ENCODE measurements around the gene CNTF.

Gene CNTF

DNA sequence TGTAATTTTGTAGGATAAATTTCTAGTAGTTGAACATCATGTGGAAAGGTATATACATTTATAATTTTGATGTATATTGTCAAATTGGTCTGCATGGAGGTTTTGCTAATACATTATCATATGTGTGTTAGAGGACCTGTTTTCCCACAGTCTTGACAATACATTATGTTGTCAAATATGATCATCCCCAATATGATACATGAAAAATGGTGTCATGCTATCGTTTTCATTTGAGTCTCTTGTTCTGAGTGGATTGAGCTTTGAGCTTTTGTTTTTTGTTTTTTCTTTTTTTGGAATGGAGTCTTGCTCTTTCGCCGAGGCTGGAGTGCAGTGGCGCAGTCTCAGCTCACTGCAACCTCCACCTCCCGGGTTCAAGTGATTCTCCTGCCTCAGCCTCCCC, 14.1 kb upstream of the CNTF start:
- DNase-seq: no peak

DNA sequence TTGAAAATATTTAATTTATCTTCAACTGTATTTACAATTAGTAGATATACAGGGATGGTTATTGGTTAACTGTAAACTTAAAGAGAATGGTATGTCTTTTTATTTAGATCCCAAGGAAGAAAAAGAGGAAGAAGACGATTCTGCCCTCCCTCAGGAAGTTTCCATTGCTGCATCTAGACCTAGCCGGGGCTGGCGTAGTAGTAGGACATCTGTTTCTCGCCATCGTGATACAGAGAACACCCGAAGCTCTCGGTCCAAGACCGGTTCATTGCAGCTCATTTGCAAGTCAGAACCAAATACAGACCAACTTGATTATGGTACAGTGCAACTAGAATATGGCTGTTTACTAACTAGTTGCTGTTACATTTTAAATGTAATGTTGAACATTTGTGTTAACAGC, 12.7 kb upstream of the CNTF start:
- no peak for DNase-seq

DNA sequence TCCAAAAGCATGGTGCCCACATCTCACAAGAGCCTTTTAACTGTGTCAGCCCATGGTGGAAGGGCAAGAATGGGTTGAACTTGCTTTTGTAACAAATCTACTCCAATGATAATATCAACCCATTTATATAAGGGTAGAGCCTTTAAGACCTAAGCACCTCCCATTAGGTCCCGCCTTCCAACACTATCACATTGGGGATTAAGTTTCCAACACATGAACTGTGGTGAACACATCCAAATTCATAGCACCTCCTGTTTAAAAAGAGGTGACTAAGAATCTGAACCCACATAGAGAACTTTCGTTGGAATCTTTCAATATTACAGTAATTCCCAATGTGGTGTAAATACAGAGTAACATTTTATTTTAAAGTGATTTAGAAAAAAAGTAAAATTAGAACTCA, 9.2 kb upstream of the CNTF start:
- DNase-seq: no peak

DNA sequence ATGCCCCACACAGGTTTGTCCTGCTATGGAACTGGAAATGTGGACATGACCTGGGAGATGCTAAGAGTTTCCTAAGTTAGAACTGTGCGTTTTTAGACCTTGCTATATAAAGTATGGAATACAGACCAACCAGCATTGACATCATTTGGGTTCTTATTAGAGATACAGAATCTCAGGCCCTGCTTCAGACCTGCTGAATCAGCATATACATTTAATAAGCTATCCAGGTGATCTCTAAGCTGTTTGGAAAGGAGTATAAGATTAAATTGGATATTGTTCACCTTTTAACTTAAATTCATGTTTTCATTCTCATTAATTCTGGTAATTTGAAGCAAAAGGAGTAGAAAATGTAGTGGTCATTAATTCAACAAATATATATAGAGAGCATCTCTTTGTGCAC, 6.9 kb upstream of the CNTF start:
- no peak for DNase-seq

DNA sequence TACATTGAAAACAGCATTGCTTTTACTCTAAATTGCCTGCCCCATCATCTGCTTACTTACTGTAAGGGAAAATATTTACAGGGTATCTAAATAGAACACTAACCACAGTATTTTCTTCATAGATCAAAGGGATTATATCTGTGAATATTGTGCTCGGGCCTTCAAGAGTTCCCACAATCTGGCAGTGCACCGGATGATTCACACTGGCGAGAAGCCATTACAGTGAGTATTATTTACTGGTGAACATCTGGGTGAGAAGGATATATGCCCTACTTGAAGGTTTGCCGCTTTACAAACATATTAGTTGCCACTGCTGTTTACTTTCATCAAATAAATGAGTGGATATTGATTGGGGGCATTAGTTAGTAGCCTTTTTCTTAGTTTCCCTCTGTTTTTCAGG, 5.9 kb upstream of the CNTF start:
- DNase-seq: no peak

DNA sequence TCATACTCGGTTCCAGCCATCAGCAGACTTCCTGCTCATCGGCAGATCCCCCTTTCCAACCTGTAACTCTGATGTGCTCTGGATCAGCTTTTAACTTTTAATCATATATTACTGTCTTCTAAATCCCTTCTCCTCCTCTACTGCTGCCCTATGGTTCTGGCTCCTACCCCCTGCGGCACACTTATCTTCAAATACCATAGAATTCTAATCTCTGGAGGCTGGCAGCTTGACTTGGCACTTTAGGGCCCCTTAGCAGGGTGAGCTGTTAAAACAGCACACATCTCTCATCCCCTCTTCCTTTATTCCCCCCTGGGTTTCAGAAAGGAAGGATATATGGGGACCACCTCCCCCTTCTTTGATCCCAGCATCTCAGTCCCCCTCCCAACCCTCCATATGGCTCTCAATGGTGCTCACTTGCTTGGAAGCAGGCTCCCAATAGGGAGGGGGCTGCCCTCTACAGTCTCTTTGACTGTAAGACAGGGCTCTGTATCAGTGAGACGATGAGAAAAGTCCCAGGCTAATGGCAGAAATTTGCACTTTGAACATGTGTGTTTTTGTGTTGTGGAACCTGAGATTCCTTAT, 4.4 kb upstream of the CNTF start:
- no peak for DNase-seq

DNA sequence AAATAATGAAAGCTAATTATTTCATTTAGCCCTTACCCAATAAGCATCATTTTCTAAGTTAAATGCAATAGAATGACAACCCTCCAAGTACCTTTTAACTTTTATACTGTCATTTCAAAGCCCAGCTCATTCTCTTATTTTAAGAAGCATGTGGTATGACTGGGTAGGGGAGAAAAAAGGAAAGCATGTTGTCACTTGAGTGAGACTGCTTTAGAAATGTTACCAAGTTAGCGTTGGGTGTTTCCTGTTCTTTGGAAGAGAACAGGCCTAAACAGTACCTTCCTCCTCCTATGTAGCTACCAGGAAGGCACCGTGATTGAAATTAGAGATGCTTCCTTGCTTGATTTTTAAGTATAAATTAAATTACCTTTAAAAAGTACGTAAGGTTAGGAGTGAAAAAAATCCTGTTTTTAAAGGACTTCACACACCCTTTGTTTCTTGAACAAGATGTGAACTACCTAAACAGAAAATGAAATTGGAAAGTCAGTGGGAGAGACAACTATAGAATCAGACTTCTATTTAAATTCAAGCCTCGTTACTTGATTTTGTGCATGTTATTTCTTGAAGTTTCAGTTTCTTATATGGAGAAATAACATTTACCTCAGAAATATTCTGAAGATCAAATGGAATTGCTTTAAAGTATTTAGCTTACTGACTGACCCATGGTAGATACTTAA, 741 bp upstream of the CNTF start:
- DNase-seq: no peak

DNA sequence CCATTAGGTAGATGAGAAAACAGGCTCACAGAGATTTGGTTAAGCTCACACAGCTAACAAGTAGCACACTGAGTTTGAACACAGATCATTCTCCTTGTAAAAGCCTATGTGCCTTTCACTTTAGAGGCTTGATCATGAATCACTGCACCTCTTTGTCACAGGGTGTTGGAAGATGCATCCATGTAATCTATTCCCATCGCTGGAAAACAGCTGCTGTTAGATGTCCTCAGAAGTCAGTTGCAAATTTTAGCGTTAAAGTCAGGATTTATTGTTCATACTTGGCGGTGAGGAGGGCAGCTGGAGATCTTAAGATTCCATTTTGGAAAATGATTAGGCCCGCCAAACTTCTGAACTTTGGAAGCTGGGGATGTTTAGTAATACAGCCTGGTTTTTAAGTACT, 2.6 kb downstream of the CNTF start:
- DNase-seq: no peak

DNA sequence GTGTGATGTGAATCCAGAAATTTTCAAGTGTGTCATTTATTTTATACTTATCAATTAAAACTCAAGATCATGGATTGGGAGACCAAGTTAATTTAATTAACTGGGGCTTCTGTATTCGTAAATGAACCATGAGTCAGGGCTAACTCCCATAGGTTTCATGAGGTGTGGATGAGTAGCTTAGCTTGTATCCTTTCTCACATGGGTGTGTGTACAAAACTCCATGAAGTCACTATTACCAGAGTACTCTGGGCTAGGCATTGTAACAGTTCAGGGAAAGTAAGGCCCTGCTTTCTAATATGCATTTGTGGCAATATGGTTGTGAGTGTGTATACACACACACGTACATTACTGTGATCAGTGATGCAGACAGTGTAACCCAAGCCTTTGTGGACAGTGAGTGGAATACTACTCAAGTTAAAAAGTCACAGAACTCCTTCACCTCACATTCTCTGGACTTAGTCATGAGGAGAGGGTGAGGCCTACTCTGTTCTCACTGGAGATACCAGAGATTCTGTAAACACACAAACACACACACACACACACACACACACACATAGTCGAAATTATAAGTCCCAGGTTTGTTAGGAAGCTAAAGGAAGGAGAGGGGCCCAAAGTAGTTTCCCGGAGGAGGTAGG, 3.5 kb downstream of the CNTF start:
- no peak for DNase-seq

DNA sequence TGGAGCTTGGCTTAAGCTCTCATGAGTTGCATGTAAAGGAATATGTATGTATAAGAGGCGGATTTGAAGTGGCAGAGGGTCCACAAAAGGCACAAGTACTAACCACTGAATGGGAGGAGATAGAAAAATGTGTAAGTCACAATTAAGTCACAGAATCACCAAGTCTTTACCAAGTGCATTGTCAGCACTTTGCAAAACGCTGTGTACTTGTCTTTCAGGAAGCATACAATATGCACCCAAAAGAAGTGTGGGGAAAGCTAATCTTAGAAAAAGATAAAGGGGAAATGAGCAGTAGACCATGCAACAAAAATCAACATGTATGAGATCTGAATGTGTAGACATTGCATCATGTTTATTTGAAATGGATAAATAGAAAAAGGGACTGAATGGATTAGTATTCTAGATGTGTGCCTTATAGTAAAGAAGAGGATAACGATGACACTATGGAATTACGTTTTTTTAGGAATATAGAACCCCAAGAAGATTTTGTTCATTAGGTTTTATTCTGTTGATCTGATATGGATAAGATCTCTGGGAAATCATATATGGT, 4.5 kb downstream of the CNTF start:
- no peak for DNase-seq

DNA sequence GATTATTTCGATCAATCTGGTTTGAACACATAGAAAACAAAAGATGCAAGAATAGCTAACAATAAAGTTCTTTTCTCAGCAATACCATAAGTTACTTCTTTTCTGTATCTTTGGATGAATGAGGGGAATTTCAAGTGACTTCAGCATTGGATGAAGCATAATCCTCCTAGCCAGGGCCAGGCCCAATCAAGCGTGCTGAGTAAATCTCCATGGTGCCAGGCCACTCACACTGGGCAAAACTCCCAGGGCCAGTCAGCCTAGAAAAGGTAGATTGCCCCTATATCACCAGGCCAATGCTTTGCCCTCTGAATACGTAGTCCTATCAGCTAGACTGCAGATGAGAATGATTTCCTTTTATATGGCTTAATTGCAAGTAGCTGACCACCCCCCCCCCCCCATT, 6.0 kb downstream of the CNTF start:
- DNase-seq: no peak

DNA sequence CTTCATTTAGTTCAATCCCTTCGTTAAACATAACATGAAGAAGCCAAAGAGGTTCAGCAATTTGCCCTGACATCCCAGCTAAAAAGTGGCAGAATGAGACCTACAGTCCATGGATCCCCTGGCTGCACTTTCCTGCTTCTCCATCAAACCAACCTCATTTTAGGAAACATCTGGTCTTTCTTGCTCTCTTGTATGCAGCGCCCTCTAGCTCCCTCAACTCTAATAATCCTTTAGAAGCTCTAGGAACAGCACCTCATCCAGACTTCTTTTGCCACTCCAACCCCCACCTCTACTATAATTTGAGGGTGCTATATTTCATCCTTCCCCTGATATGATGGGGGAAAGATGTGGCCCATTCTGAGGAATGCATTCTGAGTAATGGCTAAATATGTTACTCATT, 7.4 kb downstream of the CNTF start:
- no peak for DNase-seq

DNA sequence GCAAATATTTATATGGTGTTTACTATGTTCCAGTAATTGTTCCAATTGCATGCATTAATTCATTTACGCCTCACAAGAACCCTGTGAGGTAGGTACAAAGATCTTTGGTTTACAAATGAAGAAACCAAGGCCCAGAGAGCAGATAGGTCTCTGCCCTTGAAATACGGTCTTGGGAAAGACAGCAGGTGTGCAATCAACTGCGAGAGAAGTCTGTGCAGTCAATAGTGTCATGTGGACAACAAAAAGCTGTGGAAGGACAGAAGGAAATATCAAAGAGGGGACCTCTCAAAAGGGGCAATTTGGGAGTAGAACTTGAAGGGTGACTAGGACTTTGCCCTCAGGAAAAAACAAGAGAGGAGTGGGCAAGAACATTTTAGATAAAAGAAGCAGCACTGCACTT, 8.9 kb downstream of the CNTF start:
- no peak for DNase-seq

DNA sequence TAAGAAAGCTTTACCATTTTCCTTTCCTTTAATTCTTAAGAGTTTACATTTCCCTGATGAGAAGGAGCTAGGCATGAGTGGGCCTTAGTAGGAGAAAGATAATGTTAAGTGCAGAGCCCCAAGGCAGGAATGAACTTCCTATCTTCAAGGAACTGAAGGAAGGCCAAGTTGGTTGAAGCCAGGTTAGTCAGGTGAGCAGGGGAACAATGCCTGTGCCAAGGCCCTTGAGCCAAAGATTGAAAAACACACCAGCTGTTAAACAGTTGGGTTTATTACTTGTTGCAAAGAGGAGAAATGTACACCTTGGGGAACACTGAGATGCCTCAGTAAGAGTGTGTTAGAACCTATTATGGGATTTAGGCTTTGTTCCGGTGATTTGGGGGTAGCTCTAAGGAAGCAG, 10.0 kb downstream of the CNTF start:
- no peak for DNase-seq

DNA sequence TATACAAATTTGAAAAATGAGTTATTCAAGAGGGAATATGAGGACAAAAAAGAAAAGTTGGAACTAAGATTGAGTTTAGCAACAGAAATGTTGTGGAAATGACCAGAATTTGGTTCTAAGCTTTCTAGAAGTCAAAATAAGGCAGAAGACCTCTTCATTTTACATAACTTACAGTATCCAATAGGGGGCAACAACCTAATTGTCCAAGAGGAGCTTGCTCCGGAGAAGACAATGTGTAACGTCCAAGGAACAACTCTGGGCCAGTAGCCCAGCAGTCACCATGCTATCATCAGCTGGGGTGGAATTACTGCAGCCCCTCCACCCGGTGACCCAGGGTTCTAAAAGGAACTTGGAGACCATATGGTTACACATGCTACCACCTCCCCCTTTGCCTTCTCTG, 14.1 kb downstream of the CNTF start:
- no peak for DNase-seq

DNA sequence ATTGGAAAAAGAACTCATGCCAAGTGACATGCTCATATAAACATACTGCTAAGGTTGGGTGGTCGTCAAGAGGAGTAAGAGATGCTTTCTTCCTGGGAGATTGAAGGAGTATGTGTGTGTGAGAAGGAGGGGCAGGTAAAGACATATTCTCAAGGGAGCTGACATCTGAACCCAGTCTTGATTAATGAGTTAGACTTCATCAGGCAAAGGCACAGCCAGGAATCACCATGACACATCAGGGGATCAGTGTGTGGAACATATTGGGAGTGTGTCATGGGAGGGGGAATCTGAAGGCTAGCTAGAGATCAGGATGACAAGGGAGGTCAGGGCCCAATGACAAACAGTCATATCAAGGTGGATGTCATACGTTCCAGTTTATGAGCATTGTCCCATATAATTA, 14.9 kb downstream of the CNTF start:
- no peak for DNase-seq

DNA sequence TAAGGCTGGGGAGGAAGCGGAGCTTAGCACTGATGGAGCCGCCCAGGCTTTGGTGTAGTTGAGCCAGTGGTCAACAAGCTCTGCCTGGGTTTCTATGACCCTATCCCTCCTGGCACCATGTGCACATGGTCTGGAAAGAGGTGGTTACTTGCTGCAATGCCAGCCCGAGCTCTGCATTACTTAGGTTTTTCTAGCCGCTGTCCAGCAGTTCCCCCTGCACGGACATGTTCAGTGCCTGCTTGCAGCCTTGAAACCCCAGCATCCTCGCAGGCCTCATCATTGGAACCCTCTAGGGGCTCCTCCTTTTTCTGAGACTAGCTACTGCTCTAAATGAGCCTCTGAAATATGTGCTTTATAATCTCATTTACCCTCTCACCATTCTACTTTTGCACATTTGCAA, 16.6 kb downstream of the CNTF start:
- DNase-seq: no peak

DNA sequence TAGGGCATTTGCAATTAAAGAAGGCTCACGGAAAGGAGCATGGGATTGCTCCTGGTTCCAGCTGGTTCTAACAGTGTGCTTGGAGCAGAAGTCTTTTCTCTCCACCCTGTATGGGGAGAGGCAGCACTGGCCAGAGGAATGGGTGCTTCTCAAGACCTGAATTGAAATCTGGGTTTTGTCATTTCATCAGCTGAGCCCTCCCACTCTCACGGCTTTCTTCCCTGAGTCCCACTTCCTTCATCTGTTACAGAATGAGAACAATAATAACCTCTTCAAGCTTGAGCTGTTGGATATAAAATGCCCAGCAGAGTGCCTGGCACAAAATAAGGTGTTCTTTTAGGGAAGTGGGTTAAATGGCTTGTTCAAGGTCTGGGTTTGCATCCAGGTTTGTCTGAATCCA, 17.2 kb downstream of the CNTF start:
- DNase-seq: no peak

DNA sequence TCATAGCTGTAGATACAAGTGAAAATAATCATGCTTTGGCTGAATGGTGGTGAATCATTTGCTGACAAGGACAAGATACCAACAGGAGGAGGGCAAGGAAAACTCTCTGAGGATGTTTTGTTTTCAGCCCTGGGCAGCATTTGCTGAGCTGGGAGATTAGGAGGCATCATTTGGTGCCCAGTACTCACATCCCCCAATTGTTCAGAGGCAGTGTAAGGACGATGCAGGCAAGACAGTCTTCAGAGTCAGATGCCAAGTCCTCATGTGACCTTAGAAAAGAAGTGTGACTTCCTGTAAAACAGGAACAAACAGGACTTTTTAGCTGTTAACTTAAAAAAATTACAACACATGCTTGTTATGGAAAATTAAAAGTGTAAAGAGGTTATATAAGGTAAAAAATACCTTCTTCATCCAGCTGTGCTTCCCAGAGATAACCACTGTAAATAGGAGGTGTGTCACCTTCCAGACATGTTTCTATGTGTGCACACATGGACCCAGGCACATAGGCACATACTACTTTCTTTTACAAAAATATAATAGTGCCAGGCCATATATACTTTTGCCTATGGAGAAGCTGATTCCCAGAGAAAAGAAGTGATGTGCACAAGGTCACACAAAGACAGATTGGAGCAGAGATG, 18.0 kb downstream of the CNTF start:
- no peak for DNase-seq

DNA sequence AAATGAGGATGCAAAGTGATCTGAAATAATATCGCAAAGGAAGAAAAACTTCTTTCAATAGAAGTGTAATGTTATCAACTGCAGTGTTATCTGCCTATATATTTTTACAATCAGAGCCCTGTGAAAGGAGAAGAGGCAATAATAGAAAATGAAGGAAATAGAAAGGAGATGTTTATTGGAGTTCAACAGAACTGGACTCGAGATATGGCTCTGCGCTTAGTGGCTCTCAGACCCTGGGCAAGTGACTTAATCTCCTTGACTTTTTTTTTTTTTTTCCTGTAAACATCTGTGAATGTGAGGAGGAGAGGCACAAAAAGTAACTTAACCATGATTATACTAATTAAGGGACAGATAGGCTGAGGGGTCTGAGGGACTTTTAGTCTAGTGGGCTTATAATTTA, 18.9 kb downstream of the CNTF start:
- no peak for DNase-seq

DNA sequence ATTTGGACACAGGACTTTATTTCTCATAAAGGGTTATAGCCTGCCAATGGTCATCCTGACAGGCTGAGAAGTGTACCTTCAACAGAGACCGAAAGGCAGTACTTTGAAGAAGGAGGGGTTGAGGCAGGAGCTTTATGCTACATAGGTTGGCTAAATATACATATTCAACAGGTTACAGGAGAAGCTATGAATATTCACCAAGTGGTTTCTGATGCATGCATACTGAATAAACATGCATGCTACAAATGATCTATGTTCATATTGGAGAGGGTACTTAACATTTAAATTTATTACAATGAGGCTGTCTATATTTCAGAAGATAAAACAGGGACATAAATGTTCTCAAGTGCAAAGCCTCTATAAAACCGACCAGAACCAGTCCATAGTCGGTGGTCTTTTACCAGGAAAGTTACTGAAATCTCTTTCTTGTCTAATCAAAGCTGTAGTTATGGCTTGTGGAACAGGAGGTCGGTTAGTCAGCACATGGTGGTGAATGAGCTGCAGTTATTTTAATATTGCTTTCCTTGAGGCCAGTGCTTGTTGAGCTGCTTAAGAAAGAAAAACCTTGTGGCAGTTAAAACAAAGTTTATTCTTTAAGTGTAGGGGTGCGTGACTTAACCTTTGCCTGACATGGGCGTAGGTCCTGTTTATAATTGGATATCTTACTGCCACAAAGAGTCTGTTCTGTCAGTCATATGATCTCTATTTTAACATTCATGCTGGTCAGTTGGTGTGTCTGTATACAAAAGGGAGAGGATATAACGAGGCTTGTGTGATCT, 19.5 kb downstream of the CNTF start:
- DNase-seq: no peak

DNA sequence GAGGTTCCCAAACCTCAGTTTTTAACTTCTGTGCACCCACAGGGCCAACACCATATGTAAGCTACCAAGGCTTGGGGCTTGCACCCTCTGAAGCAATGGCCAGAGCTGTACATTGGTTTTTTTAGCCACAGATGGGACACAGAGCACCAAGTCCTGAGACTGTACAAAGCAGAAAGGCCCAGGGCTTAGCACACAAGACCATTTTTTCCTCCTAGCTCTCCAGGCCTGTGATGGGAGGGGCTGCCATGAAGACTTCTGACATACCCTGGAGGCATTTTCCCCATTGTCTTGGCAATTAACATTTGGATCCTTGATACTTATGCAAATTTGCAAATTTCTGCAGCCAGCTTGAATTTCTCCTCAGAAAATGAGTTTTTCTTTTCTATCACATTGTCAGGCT, 23.4 kb downstream of the CNTF start:
- no peak for DNase-seq

DNA sequence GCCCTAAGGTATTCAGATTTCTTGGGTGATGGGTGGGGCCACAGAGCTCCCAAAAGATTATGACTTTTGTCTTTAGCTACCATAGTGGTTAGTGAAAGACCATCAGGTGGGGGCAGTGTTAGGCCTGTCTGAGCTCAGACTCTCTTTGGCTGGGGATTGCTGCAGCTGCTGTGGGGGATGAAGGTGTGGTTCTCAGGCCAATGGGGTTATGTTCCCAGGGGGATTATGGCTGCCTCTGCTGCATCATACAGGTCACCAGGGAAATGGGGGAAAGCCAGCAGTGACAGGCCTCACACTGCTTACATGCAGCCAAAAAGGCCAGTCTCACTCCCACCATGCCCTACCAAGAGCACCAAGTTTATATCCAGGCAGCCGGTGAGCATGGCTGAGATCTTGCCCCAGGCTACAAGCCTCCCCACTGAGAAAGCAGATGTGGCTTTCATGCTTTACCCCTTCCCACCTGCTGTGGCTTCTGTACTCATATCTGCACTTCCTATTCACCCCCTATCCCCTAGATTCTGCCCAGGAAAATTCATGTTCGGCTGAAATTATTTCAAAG, 24.8 kb downstream of the CNTF start:
- no peak for DNase-seq

Data from stimulated activated CD4-positive, alpha-beta T cell treated with anti-CD3 and anti-CD28 coated beads, Interleukin-2, amount 100 ng/mL, for 48 hours (primary cell).